GM13976 (cell line): ENCODE measurements around the gene KCNC1.

ENCODE experiments used
- DNase-seq: peaks from one replicate; pipeline ENCODE4 v3.0.0; 2012; ENCODE audit warnings: low spot score
- in situ Hi-C: fragments of 300-500 bp; cut with MboI; formaldehyde crosslinking; loops from one replicate; pipeline ENCODE4 v1.12.0; 2022; ENCODE audit warnings: low sequenced_read_pairs, mixed read lengths, inconsistent platforms; ENCODE audit not compliant: unreplicated experiment
- TF ChIP-seq, protein P1 (sequence below): IDR thresholded peaks from 2 replicates; pipeline ENCODE4 v1.5.1; 2012; ENCODE audit warnings: borderline replicate concordance, mild to moderate bottlenecking; ENCODE audit not compliant: insufficient read depth; ENCODE audit errors: extremely low read depth, missing control alignments, control extremely low read depth

The KCNC1 gene

DNA sequence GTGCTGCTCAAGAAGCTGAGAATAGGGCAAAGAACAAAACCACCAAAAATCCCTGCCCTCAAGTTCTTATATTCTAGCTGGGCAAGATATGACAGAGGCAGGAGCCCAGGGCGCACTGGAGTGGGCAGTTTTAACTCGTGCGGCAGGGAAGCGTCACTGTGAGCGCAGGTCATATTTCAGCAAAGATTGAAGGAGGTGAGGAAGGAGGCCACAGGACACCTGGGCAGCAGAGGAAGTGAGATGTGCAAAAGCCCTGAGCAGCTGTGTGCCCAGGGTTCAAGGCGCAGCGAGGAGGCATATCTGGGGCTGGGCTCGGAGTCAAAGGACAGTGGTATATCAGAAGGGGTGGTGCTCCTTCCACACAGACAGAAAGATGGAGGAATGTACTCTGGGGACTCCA is 13.5 kb downstream of the KCNC1 start:
- DNase-seq: no peak

DNA sequence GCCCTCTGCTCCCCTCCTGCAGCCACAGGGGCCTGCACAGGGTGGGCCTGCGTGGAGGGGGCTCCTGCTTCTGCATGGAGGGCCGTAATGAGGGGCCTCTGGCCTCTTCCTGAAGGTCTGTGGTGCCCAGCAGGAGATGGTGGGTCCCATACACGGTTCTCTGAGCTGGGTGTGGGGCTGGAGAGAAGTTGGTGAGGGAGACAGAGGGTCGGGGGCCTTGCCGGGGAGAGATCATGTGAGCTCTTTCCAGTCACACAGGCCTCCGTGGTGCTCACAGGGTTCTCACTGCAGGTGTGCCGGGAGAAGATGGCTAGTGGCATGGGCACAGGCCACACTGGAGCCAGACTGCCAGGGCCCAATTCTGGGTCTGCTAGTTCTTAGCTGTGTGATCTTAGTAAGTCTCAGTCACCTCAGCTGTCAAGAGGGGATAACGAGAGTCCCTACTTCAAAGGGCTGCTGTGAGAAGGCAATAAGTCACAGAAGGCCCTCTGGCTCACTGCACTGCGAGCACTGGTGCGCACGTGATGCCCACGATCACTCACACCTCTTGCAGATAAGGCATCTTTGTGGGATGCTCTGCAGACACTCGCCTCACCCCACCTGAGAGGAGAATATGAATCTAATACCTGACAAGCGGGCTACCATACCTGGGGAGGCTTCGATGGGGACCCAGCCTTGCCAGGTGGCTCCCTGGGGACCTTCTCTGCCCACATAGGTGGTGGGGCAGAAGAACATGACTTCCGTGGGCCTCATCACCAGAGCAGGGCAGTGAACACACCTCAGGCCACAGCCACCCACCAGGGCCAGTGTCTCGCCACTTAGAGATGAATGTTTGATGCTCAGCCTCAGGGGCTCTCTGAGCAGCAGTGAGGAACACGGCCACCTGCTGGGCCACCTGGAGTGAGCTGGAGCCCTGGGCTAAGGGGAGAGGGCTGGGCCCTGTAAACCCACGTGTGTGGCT is 14.5 kb downstream of the KCNC1 start:
- no peak for DNase-seq
- in situ Hi-C loops: no loop called here

More for the DNA sequence above, 13.5 kb downstream of the KCNC1 start:
- TF ChIP-seq, protein P1, sequence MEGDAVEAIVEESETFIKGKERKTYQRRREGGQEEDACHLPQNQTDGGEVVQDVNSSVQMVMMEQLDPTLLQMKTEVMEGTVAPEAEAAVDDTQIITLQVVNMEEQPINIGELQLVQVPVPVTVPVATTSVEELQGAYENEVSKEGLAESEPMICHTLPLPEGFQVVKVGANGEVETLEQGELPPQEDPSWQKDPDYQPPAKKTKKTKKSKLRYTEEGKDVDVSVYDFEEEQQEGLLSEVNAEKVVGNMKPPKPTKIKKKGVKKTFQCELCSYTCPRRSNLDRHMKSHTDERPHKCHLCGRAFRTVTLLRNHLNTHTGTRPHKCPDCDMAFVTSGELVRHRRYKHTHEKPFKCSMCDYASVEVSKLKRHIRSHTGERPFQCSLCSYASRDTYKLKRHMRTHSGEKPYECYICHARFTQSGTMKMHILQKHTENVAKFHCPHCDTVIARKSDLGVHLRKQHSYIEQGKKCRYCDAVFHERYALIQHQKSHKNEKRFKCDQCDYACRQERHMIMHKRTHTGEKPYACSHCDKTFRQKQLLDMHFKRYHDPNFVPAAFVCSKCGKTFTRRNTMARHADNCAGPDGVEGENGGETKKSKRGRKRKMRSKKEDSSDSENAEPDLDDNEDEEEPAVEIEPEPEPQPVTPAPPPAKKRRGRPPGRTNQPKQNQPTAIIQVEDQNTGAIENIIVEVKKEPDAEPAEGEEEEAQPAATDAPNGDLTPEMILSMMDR: no peak
- in situ Hi-C loops: no loop called here

DNA sequence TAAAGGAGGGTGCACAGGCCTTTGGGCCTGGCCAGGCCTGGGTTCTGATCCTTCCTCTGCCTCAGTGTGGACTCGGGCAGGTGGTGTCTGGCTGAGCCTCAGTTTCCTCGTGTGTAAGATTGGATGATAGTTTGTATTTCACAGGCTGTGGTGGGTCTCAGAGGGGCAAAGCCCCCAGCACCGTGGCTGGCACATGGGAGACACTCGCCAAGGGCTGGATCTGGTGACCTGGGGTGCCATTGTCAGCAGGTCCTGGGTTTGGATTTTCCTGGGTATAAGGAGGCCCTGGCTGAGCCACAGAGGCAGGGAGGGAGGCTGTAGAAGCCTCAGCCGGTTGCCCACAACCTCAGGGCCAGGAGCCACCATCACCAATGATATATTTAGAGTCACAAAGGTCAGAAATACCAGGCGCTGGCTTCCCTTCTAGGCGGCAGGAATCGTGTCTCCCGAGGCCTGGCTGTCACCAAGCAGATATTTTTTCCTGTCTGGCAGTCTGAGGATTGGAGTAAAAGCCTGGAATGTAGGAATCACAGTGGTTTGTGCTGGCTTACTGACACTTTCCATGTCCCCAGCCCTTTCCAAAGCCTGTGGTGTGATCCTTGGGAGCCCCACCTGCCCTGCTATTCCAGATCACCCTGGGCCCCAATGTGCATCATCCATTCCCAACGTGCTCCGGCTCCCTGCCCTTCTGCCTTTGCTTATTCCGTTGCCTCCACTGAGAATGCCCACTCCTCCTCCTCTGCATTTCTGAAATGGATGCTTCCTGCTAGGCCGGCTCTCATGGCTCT is 15.6 kb downstream of the KCNC1 start:
- in situ Hi-C loops: loop anchor here (10.0 kb wide), 1 partner anchor 225 kb away; no protein-coding TSS in a partner anchor
- TF ChIP-seq, protein P1: no peak
- DNase-seq: no peak

More for the DNA sequence above, 14.5 kb downstream of the KCNC1 start:
- TF ChIP-seq, protein P1: no peak

DNA sequence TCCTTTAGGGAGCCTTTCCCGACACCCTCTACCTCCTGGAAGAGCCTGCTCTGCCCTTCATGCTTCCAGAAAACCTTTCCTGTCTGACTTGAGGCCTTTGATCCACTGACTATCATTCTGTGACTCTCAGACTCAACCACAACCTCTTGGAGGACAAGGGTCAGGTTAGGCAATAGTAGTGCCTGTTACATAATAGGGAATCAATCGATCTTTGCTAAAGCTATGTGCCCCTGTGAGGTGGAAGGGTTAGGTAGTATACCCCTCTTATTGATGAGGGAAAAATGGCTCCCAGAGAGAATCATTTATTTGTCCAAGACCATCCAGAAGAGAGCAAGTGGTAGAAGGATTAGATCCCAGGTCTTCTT is 16.2 kb downstream of the KCNC1 start:
- DNase-seq: no peak
- TF ChIP-seq, protein P1: no peak
- in situ Hi-C loops: loop anchor here (10.0 kb wide), 1 partner anchor 224 kb away; no protein-coding TSS in a partner anchor

DNA sequence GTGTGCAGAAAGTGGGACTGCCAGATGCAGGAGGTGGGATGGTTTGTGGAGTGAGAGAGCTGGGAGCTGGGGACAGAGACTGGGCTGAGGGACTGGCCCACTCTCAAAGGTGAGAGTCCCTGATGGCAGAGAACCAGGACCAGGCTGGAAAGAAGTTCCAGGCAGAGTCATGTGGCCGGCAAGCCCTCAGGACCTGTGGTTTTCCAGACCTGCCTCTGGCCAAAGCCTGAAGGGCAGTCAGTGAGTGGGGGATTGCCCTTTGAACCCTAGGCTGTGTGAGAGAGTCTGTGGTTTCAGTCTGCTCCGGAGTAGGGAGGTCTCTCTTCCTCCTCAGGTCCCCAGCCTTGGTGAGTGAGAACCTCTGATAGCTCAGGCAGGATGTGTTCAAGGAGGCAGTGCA is 17.0 kb downstream of the KCNC1 start:
- TF ChIP-seq, protein P1: no peak
- in situ Hi-C loops: loop anchor here (10.0 kb wide), 1 partner anchor 223 kb away; no protein-coding TSS in a partner anchor

DNA sequence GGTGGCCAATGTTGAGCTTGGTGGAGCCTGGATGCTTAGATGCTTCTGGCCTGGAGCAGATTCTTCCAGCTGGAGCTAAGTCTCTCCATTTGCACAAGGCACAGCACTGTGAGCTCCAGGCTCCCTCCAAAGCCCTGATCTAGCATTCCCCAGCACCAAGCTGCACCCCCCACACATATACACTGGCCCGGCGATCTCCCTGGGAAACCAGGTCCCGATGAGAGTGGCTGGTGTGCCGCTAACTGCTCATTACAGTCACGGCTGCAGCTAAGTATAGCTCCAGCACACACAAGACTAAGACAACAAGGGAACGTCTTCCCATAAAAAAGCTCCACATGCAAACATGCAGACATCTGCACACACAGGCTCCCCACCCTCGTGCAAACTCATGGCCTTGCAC is 17.6 kb downstream of the KCNC1 start:
- TF ChIP-seq, protein P1: no peak
- no peak for DNase-seq
- in situ Hi-C loops: loop anchor here (10.0 kb wide), 1 partner anchor 223 kb away; no protein-coding TSS in a partner anchor

More for the DNA sequence above, 17.0 kb downstream of the KCNC1 start:
- DNase-seq: no peak
